GM19035 (cell line): ENCODE results near the gene CIDEC.
"Not testable (repeated sequence)": the region's sequence is repeated elsewhere in the genome, so short reads cannot be mapped to it uniquely, and the experiment has no call there.

Experiments used
- ATAC-seq: cut with Tn5 transposase; IDR thresholded peaks from one replicate; pipeline ENCODE4 v1.9.1; 2021; ENCODE audit not compliant: unreplicated experiment

The CIDEC gene

GRCh38 chr3:9878700-9879099 lies 1.4 kb downstream of the CIDEC start:
- no peak for ATAC-seq

GRCh38 chr3:9876991-9877390 lies 3.1 kb downstream of the CIDEC start:
- no peak for ATAC-seq

GRCh38 chr3:9876255-9876654 lies 3.8 kb downstream of the CIDEC start:
- ATAC-seq = not testable (repeated sequence)

- ATAC-seq = no peak
Measured at GRCh38 chr3:9875448-9875847, 4.6 kb downstream of the CIDEC start.

GRCh38 chr3:9872067-9872466 lies 8.0 kb downstream of the CIDEC start:
- not testable (repeated sequence) for ATAC-seq

GRCh38 chr3:9870978-9871377 lies 9.1 kb downstream of the CIDEC start:
- no peak for ATAC-seq

GRCh38 chr3:9869955-9870354 lies 10.1 kb downstream of the CIDEC start:
- ATAC-seq = no peak

GRCh38 chr3:9867106-9867505 lies 12.9 kb downstream of the CIDEC start:
- ATAC-seq = no peak

GRCh38 chr3:9866639-9867038 lies 13.4 kb downstream of the CIDEC start:
- ATAC-seq = no peak

- not testable (repeated sequence) for ATAC-seq
Measured at GRCh38 chr3:9865125-9865637, 14.9 kb downstream of the CIDEC start.

- ATAC-seq = no peak
Measured at GRCh38 chr3:9864200-9864927, 15.7 kb downstream of the CIDEC start.

- no peak for ATAC-seq
Measured at GRCh38 chr3:9863058-9863772, 16.8 kb downstream of the CIDEC start.

- ATAC-seq = no peak
Measured at GRCh38 chr3:9862391-9863057, 17.5 kb downstream of the CIDEC start.

GRCh38 chr3:9861626-9862130 lies 18.4 kb downstream of the CIDEC start:
- ATAC-seq = no peak

- no peak for ATAC-seq
Measured at GRCh38 chr3:9861201-9861600, 18.9 kb downstream of the CIDEC start.

GRCh38 chr3:9859530-9860025 lies 20.5 kb downstream of the CIDEC start:
- no peak for ATAC-seq

- no peak for ATAC-seq
Measured at GRCh38 chr3:9855594-9855993, 24.5 kb downstream of the CIDEC start.

GRCh38 chr3:9854291-9854940 lies 25.6 kb downstream of the CIDEC start:
- ATAC-seq = not testable (repeated sequence)

GRCh38 chr3:9852528-9852927 lies 27.5 kb downstream of the CIDEC start:
- ATAC-seq = no peak

GRCh38 chr3:9851926-9852325 lies 28.1 kb downstream of the CIDEC start:
- ATAC-seq = not testable (repeated sequence)

- not testable (repeated sequence) for ATAC-seq
Measured at GRCh38 chr3:9851383-9851782, 28.7 kb downstream of the CIDEC start.
